ENCODE results near the gene MYBPH.

Gene MYBPH

DNA sequence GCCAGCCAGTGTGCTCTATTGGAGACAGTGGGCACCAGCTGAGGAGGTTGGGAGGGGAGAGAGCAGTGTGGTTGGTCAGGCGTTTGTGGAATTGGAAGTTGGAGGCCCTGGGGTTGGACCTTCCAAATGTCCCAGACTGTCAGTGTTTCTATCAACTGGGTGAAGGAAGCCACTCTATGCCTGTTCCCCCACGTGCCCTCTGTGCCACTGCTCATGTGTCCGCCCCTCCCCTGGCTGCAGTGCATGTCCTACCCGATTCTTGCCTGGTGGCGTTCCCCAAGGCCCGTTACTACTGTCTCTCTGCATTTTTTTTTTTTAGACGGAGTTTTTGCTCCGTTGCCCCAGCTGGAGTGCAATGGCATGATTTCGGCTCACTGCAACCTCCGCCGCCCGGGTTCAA lies 27.0 kb downstream of the MYBPH start:
- no peak for DNase-seq

DNA sequence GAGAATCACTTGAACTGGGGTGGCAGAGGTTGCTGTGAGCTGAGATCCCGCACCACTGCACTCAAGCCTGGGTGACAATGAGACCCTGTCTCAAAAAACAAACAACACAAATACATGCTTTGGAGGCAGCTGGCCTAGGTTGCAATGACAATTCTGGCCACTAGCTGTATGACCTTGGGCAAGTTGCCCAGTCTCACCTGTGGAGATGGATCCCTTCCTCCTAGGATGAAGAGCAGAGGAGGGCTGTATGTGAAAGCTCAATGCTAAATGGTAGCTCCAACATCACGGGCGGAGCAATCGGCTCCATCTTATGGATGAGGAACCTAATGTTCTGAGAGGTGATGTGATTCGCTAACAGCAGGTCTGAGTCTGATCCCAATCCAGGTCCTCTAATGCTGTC lies 27.5 kb downstream of the MYBPH start:
- no peak for DNase-seq

DNA sequence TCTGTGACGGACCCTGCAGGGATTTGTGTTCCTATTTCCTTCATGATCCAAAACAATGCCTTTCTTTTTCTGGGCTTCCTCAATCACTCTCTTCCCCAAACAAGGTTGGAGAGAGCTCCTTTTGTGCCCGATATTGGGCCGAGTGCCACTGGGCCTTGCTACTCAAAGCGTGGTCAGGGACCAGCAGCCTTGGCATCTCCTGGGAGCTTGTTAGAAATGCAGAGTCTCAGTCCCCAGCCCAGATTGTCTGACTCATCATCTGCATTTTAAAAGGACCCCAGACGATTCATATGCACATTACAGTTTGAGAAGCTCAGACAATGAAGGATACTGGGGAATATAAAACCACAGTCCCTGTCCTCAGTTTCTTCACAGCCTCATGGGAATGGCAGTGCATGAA lies 28.2 kb downstream of the MYBPH start:
- DNase-seq, result no peak

DNA sequence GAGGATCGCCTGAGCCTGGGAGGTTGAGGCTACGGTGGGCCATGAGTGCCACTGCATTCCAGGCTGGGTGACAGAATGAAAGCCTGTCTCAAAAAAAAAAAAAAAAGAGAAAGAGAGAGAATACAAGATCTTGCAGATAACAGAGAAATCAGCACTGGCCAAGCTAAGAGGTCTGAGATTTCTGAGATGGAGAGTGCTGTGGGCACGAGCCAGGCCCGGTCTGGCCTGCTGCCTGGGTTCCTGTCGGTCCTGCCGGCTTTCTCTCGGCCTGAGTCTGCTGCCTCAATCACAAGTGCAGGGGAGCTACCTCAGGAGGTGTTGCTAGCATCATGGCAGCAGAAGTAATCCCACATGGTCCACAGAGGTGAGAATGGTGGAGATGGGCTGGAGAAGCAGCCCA lies 29.1 kb downstream of the MYBPH start:
- no peak for DNase-seq

DNA sequence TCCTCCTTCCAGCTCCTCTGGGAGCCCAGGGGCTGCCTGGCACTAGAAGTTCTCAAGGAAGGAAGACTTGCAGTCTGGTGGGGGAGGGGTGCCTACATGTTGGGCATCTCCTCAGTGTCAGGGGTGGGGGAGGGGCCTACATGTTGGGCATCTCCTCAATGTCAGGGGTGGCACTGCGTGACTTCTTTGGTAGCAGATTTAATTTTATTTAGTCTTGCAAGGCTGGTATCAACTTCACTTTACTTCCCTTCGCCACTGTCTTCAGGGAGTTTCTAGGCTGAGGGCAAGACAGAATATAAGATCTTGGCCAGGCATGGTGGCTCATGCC lies 29.6 kb downstream of the MYBPH start:
- no peak for DNase-seq

DNA sequence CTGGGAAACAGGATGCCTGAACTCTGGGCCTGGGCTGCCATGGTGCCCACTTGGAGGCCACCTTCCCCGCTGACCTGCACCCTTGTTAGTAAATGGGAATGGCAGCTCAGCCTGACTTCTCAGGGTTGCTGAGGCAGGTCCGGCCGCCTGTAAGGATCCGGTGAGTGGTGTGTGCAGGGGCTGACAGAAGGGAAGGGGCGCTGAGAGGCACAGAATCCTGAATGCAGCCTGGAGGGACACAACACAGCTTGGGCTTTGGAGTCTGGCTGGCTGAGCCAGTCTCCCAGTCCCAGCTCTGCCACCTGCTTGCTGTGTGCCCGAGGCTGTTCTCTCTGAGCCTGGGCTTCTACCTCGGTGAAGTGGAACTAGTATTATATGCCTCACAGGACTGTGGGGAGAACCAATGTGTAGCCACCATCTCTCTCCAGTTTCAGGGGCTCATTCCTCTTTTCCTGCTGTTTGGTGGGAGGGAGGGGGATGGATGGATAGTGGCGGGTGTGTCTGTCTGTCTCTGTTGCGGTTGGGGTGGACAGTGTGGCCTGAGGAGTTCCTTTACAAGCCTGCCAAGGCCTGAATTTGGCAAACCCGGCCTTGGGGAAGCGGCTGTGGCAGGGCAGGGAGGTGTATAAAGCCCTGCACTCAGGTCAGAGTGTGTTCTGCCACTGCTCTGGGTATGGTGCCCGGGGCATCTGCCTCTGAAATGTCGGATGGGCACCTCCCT lies 30.1 kb downstream of the MYBPH start:
- no peak for DNase-seq

DNA sequence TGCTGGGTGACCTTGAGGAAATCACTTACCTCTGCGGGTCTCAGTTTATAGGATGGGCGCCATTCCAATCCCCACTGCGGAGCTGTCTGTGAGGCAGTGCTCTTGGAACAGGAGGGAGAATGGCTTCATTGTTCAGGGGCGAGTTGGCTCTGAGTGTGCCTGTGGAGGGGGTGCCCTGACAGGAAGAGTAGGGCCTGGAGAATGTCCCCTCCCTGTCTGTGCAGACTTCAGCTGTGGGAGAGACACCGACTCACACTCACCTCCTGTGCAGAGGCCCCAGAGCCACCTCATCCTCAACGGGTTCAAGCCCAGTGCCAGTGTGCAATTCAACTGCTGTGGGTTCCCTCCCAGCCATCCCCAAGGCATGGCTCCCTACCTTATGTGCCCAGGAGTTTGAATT lies 31.0 kb downstream of the MYBPH start:
- DNase-seq, result no peak

DNA sequence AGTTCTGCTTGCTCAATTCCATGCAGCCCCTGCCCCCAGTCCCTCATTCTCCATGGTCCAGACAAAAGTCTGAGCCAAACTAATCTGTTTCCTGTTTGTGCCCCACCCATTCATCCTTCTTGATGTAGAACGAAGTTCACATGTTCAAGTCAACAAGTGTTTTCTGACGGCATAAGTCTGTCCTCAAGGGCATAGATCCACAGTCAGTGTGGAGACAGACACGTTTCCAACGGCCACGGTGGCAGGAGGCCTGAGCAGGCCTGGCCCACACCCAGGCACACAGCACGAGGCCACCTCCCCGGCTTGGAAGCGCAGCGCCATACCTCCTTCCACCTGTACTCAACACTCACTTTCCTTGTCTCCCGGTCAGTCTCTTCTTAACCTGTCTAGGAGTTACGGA lies 32.0 kb downstream of the MYBPH start:
- DNase-seq, result no peak

DNA sequence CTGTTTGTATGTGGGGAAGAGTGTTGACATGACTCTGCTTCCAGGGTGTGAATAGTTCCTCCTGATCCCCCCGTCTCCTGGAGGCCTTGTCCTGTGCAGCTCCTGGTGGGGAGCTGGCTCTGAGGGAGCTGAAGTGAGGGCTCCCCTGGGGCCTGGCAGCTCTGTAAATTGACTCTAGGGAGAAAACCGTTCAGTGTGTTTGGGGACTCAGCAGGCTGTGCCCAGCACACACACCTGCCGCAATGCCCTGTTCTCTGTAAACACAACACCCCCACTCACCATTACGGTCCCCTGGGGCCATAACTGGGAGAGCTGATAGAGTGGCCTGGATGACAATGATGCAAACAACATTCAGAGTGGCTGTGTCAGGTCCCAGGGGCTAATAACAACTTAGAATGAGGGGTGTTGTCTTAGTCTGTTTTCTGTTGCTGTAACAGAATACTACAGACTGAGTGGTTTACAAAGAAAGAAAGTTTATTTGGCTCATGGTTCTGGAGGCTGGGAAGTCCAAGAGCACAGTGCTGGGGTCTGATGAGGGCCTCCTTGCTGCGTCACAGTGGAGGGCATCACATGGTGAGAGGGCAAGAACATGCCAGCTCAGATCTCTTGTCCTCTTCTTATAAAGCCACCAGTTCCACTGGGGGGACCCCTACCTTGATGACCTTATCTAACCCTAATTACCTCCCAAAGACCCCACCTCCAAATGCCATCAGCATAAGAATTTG lies 32.8 kb downstream of the MYBPH start:
- DNase-seq, result no peak

DNA sequence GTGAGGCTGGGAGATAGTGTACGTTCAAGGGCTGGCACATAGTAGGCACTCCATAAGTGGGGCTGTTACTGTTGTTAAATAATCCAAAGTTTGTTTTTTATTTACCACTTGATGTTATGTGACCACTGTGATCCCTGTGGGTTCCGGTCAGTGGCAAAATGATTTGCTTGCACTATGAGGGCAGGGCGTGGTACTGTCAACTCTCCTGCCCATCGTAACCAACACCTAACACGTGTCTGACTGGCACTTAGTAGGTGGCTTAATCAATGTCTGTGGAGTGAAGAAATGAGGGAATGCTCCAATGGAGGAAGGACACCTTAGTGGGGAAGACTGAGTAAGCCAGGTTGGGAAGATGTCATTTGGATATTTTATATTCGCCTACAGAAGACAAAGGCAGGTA lies 33.5 kb downstream of the MYBPH start:
- no peak for DNase-seq

DNA sequence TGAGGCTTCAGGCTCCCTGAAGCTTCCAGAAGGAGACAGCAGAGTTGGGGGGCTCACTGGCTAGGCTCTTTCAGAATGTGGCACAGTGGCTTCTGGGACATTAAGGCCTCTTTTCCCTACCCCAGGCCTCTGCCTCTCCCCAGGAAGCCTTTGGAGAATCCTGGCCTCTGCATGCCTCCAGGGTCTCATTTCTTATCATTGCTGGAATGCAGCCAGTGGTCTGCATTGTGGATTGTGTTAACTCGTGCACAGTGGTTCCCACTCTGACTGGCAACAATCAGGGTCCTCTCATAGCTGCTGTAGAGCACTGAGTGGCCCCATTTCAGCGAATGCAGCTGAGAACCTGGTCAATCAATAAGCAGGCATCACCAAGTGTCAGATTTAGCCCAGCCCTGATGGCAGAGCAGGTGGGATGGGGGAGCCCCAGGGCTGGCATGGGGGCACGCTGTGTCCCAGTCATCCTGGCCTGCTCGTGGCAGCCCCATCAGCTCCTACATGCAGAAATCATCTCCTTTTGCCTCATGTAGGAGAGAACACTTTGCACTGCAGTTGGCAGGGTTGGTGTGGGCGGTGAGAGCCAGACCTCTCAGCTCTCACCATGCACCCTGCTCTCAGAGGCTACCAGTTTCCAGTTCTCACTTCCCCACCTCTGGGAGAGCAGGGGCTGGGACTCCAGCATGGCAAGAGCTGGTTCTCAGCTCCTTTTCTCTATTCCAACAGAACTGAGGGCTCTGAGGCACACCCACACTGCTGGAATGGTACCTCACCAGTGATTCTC lies 34.7 kb downstream of the MYBPH start:
- no peak for DNase-seq

DNA sequence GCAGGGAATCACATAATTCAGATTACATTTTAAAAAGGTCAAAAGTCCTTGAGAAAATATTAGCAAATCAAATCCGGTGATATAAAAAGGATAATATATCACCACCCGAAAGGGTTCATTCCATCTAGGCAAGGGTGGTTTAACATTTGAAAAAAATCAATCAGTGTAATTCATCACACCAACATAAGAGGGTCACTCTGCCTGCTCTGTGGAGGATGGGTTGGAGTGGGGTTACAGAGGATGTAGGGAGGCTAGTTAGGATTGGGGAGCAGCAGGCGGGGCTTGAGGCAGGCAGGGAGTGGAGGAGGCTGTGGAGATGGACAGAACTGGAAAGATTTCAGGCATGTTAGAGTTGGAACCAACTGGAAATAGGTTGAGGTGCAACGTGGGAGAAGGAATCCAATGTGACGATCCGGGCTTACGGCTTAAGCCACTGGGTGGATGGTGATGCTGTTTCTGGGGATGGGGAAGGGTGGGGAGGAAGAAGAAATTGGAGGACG lies 35.6 kb downstream of the MYBPH start:
- DNase-seq, result no peak

DNA sequence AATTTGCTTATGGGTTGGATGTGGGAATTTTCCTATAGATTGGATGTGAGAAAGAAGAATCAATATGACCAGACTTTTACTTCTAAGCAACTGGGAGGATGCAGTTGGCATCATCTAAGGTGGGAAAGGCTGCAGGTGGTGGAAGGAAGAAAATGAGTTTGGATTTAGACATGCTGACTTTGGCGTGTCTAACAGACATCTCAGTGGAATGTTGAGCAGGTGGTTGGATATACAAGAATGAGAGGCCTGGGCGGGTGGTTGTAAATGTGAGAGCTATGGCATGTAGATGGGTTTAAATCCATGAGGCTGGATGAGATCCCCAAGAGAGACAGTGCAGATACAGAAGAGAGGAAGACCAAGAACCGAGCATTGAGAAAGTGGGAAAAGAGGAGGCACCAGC lies 37.6 kb downstream of the MYBPH start:
- no peak for DNase-seq

DNA sequence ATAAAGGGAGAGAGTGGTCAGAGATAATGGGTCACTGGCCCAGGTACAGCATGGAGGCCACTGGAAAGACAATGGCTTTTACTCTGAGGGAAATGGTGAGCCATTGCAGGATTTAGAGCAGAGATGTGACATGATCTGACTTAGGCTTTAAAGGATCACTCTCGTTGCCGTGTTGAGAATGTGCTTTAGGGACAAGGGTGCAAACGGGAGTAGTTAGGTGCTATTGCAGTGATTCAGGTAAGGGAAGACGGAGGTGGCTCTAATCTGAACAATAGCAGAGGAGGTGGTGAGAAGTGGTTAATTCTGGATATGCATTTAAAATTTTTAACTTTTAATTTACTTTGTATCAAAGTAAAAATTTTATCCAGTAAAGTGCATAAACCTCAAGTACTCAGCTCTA lies 38.3 kb downstream of the MYBPH start:
- DNase-seq, result no peak

DNA sequence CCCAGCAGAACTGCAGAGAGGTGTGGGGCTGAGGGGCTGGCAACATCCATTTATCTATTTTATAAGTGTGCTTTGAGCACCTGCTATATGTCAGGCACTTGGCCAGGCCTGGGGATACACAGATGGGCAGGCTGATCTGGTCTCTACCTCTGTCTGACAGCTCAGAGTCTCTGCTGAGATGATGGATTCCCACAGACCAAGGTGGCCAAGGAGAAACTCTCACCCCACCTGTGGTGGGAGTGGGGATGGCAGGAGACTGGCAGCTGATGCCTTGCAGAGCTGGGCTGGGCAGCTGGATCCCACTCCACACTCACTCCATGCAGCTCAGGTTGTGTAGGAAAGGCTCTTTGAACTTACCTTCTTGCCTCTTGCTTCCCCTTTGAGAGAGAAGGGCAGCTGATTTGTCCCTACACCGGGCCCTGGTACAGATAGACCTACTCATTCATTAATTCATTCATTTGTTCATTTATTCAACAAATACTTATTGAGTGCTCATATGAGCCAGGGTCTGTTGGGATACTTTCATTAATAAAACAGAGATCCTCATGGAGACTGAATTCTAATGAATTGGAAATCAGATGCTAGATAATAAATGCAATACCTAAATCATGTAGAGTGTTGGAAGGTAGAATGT lies 39.1 kb downstream of the MYBPH start:
- DNase-seq, result no peak

DNA sequence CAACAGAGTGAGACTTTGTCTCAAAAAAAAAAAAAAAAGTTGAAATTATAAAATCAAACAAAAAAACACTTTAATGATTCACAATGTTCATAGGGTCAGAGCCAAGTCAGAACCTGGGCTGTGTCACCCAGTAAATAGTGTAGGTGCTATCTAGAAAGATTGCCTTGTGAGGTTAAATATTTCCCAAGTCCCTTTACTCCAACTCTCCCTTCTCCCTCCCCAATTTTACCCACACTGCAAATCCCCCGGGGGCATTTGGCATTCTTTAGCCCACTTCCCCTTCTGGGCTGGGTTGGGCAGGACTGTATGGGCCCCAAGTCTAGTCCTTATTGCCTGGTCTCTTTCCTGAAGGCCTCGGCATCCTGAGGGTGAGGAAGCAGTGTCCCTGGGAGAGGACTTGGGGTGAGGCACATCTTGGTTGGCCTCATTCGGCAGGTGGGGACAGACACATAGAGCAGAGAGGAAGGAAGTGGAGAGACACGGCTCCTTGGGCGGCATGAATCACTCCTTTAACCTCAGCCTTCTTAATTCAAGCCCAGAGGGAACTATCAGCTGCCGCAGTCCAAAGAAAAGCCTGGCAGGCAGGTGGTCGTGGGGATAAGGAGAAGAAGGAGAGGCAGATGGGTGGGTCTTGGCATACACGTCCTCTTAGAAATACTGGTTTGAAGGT lies 39.9 kb downstream of the MYBPH start:
- DNase-seq, result no peak

DNA sequence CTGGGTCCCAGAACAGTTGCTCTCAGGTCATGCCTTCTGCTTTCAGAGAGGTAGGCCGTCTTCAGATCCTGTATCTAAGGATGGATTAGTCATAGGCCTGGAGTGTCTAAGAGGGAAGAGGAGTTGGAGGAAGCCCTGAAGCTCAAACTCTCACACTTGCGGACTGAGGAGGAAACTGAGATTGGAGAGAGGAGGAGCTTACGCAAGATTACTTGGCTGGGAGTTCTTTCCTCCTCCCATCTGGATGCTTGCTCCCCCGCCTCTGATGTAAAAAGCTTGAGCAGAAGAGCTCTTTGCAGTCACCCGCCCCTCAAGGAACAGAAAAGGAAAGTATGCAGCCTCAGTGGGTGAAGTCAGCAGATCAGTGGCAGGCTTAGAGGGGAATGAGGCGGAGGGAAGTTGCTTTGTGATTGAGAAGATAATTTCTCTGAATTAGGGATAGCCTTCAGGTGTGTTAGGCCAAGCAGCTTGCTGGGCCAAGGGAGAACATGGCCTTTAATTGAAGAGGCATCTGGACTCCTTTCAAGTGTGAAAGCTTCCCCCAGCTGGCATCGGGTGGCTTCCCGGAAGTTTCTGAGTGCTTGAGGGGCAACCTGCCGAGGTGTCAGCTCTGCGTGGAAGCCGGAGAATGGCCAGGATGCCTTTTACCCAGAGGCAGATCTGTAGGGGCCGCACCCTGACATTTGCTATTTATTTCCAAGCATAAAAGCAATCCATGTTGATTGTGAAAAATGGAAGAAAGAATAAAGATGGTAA lies 41.5 kb downstream of the MYBPH start:
- DNase-seq, result no peak

DNA sequence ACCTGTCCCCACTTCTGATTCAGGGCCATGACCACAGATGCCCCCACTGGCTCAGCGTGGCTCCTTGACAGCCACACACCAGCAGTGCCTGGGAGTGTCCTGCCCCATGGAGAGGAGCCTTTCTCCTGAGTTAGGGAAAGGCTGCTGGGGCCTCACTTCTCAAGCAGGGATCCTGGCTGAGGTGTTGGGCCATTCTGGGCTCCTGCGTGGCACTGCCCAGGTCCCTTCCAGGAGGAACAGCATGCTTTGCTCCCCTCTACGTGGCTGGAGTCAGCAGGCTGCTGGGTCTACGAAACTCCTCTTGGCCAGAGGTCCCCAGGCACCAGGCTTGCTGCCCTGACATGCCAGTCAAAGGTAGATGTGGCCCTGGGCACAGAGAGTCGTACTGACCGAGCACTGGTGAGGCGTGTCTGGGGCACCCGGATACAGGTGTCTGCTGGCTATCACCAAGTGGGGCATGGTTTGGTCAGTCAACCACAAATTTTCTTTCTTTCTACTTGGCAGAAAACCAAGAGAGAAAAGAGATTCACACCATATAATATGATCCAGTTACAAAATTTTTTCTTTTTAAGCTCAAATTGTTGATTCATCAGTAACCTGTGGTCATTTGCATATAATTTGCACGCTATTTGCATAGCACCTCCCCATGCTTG lies 44.0 kb downstream of the MYBPH start:
- no peak for DNase-seq

DNA sequence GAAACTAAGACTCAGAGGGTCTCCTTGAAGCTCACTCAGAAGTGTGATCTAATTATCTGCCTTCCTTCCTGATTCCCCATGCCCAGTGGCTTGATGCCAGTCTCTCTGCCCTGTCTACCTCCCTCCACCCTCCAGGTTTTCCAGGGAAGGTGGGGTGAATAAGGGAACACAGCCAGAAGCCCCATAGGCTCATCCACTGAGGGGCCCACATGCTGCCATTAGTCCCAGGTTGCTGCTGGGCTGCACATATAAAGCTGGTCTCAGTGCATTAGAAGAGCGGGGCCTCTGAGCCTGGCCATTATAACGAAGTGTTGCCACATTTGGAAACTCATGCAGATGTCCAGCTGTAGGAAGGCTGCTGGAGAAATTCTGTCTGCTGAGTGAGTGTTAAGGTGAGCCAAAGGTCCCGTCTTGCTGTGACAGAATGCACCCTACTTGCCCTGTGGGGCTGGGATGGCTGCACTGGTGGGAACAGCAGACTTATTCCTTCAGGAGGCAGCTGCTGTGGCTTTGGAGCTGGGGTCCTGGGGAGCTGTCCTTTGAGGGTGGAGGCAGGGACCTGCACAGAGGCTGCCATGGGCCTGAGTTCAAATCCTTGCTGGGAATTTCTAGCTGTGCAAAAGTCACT lies 45.2 kb downstream of the MYBPH start:
- DNase-seq, result no peak

DNA sequence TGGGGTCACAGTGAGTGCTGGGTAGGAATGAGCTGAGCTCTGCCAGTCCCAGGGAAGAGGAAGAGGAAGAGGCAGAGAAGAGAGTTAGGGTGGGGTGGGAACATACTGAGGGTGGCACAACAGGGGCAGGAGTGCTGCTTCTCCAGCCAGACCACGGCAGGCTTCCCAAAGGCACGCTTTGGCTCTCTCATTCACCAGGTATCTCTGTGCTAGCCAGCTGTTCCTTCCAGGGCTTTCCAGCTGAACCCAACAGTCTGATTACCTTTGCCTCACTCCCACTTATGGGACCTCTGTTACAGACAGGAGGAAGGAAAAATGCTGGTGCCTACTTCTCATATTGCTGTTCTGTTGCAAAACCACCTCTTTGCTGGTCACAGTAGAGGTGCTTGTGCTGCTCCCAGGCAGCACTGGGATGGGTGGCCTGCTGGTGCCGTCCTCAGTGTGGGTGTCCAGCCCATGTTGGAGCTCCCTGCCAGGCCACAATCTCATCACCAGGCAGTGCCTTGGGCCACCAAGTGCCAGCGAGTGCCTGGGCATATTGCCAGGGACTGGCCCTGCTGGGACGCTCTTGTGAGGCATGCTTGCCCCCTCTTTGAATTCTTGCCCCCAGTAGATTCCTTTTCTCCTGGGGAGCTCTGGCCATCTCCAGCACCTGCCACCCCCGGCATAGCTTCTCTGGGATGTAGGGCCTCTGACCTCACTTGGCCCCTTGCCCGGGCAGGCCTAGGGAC lies 46.0 kb downstream of the MYBPH start:
- DNase-seq, result no peak

Data from right kidney (tissue), 1 donor.